Measurements from ENCODE around the gene EXOSC9. TPM values are rescaled to one million over a fixed set of nuclear protein-coding genes. Genes with fewer than 3 reads are reported as not detected.

The EXOSC9 gene
- total and polyA plus RNA-seq, 11 donors: 12.2 to 26.2 (median 17.1) TPM

DNA sequence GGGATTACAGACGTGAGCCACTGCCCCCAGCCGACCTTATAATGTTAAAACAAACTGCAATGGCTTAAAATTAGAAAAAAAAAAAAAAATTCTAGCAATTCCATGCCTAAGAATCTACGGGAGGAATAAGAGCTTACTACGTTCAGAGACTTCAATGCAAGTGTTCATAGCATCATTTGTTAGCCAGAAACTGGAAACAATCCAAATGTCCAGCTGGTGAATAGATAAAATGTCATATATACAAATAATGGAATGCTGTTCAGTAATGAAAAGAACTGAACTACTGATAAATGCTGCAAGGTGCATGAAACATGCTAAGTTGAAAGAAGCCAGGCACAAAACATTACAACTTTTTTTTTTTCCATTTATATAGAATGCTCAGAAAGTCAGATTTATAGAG lies 5.3 kb downstream of the EXOSC9 start:
- Histone ChIP-seq H3K27ac (no peak overlapping the region), H3K4me1 (peaks cover 0 to 13% (median 8%) of the 10 kb centered on the region in 12 donors), H3K9me3 (no peaks in the 10 kb centered on the region), H3K4me3 (no peak overlapping the region), H3K27me3 (no peaks in the 10 kb centered on the region), H3K36me3 (peaks cover 0 to 92% (median 88%) of the 10 kb centered on the region in 9 donors)
- TF ChIP-seq POLR2A (IDR thresholded peaks at IDR 0.05) (no peak), CTCF (IDR thresholded peaks at IDR 0.05) (no peak)
- ATAC-seq: no peak
- WGBS, 4 donors: 50 to 61% (median 54%) methylated on average over 4 of the region's 4 CpGs
- intact Hi-C loops (cut with DNase I): no loop called here
- DNase-seq: no peak

GRCh38 chr4:121811122-121811521 lies 10.0 kb downstream of the EXOSC9 start:
- no peak overlapping the region for H3K27ac ChIP-seq
- intact Hi-C loops (cut with DNase I): no loop called here
- TF ChIP-seq POLR2A (IDR thresholded peaks at IDR 0.05) (no peak), CTCF (IDR thresholded peaks at IDR 0.05) (no peak)
- H3K27me3 ChIP-seq: no peaks in the 10 kb centered on the region
- DNase-seq: no peak
- H3K4me1 ChIP-seq: no peaks in the 10 kb centered on the region
- H3K36me3 ChIP-seq: peaks cover 0 to 100% (median 100%) of the 10 kb centered on the region in 9 donors
- no peak overlapping the region for H3K4me3 ChIP-seq
- no peak for ATAC-seq
- H3K9me3 ChIP-seq: no peaks in the 10 kb centered on the region

GRCh38 chr4:121814756-121815155 lies 13.6 kb downstream of the EXOSC9 start:
- DNase-seq (no peak), ATAC-seq (no peak)
- TF ChIP-seq POLR2A (IDR thresholded peaks at IDR 0.05) (no peak), CTCF (IDR thresholded peaks at IDR 0.05) (no peak)
- no peaks in the 10 kb centered on the region for H3K27me3 ChIP-seq
- H3K4me1 ChIP-seq: no peaks in the 10 kb centered on the region
- WGBS, 4 donors: 87 to 93% (median 92%) methylated on average over 2 of the region's 2 CpGs
- intact Hi-C loops (cut with DNase I): no loop called here
- no peak overlapping the region for H3K4me3 ChIP-seq
- no peak overlapping the region for H3K27ac ChIP-seq
- H3K9me3 ChIP-seq: no peaks in the 10 kb centered on the region
- H3K36me3 ChIP-seq: peaks cover 0 to 100% (median 89%) of the 10 kb centered on the region in 9 donors

DNA sequence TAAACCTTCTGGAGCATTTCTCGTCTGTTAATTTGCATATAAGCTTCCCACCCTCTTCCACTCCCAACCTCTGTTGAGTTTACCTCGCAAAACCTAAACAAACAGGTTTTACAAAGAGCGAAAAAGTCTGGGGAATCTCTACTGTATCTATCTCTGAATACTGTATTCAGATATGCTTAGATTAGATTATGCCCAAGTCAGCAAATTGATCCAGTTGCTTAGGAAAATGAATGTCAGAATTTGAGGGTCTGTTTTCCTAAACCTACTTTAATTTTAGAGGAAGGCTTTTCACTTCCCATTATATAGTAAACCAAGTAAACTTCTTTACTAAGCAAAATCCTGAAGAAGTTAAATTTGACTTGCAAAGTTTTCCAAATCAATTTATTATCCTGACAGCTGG lies 15.9 kb downstream of the EXOSC9 start:
- DNase-seq (no peak), ATAC-seq (no peak)
- Histone ChIP-seq H3K4me1 (peaks cover 0 to 6% (median 0%) of the 10 kb centered on the region in 12 donors), H3K9me3 (no peaks in the 10 kb centered on the region), H3K27ac (no peak overlapping the region), H3K4me3 (no peak overlapping the region), H3K27me3 (no peaks in the 10 kb centered on the region), H3K36me3 (peaks cover 0 to 86% (median 67%) of the 10 kb centered on the region in 9 donors)
- intact Hi-C loops (cut with DNase I): no loop called here
- 90 to 93% (median 92%) methylated on average over 3 of the region's 3 CpGs for WGBS, 4 donors
- TF ChIP-seq POLR2A (IDR thresholded peaks at IDR 0.05): no peak
- no peak for TF ChIP-seq CTCF (IDR thresholded peaks at IDR 0.05)
